ENCODE data around the gene GLOD5. TPM values are rescaled to one million over a fixed set of nuclear protein-coding genes. Genes with fewer than 3 reads are reported as not detected.

Gene GLOD5
- total RNA-seq, 4 donors from 2014 or later: 1.2 to 3.3 TPM; not detected in 2

DNA sequence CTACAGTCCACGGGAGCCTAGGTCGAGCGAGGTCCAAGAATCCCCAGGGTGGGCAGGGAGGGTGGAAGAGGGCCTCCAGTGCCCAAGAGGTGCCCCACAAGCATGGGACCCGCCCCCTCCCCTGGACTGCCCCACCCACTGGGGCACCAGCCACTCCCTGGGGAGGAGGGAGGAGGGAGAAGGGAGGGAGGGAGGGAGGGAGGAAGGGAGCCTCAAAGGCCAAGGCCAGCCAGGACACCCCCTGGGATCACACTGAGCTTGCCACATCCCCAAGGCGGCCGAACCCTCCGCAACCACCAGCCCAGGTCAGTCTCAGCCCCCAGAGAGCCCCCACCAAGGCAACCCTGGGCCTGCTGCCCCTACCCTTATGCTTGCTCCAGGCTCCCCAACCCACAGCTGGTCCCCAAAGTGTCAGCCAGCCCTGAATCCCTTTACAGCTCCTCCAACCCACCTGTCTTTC lies 24.8 kb downstream of the GLOD5 start, which contains the start of gene GATA1:
GATA1 (plus strand) TSS at position 250 of the 460 bp plus-strand sequence. CDS start 4,520 bp downstream, outside the sequence.
- Histone ChIP-seq H3K27ac (no peak within 1 kb of the TSS), H3K36me3 (no peaks in the 10 kb centered on the region), H3K9me3 (no peaks in the 10 kb centered on the region), H3K4me1 (no peaks in the 10 kb centered on the region), H3K4me3 (replicated peaks in 1 of 3) (no peak within 1 kb of the TSS), H3K27me3 (no peaks in the 10 kb centered on the region)
- DNase-seq: no peak
- 77% methylated on average over 5 of the region's 7 CpGs; no CpG with 5 or more reads in 1 of the 2 donors for WGBS, 2 donors
- intact Hi-C loops (cut with DNase I): no loop called here
- TF ChIP-seq, protein P1, sequence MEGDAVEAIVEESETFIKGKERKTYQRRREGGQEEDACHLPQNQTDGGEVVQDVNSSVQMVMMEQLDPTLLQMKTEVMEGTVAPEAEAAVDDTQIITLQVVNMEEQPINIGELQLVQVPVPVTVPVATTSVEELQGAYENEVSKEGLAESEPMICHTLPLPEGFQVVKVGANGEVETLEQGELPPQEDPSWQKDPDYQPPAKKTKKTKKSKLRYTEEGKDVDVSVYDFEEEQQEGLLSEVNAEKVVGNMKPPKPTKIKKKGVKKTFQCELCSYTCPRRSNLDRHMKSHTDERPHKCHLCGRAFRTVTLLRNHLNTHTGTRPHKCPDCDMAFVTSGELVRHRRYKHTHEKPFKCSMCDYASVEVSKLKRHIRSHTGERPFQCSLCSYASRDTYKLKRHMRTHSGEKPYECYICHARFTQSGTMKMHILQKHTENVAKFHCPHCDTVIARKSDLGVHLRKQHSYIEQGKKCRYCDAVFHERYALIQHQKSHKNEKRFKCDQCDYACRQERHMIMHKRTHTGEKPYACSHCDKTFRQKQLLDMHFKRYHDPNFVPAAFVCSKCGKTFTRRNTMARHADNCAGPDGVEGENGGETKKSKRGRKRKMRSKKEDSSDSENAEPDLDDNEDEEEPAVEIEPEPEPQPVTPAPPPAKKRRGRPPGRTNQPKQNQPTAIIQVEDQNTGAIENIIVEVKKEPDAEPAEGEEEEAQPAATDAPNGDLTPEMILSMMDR (IDR thresholded peaks at IDR 0.05): no peak

- Histone ChIP-seq H3K4me3 (replicated peaks in 1 of 3) (no peak overlapping the region), H3K27me3 (no peaks in the 10 kb centered on the region), H3K9me3 (no peaks in the 10 kb centered on the region), H3K4me1 (no peaks in the 10 kb centered on the region), H3K27ac (no peak overlapping the region), H3K36me3 (no peaks in the 10 kb centered on the region)
- no peak for DNase-seq
- WGBS, 2 donors: 75 to 77% methylated on average over 6 of the region's 6 CpGs
- TF ChIP-seq, protein P1 (IDR thresholded peaks at IDR 0.05): no peak
- TF ChIP-seq POLR2A (IDR thresholded peaks at IDR 0.05): no peak
- intact Hi-C loops (cut with DNase I): no loop called here
These were observed 25.4 kb downstream of the GLOD5 start for GRCh38 chrX:48786825-48787504.

- no peaks in the 10 kb centered on the region for H3K27me3 ChIP-seq
- no peaks in the 10 kb centered on the region for H3K4me1 ChIP-seq
- no peak for TF ChIP-seq POLR2A (IDR thresholded peaks at IDR 0.05)
- TF ChIP-seq, protein P1 (IDR thresholded peaks at IDR 0.05): no peak
- WGBS, 2 donors: 59 to 62% methylated on average over 14 to 17 of the region's 17 CpGs
- H3K4me3 ChIP-seq (replicated peaks in 1 of 3): no peak overlapping the region
- no peak overlapping the region for H3K27ac ChIP-seq
- intact Hi-C loops (cut with DNase I): no loop called here
- no peaks in the 10 kb centered on the region for H3K9me3 ChIP-seq
- no peaks in the 10 kb centered on the region for H3K36me3 ChIP-seq
- no peak for DNase-seq
These were observed 26.2 kb downstream of the GLOD5 start for GRCh38 chrX:48787505-48788443.

DNA sequence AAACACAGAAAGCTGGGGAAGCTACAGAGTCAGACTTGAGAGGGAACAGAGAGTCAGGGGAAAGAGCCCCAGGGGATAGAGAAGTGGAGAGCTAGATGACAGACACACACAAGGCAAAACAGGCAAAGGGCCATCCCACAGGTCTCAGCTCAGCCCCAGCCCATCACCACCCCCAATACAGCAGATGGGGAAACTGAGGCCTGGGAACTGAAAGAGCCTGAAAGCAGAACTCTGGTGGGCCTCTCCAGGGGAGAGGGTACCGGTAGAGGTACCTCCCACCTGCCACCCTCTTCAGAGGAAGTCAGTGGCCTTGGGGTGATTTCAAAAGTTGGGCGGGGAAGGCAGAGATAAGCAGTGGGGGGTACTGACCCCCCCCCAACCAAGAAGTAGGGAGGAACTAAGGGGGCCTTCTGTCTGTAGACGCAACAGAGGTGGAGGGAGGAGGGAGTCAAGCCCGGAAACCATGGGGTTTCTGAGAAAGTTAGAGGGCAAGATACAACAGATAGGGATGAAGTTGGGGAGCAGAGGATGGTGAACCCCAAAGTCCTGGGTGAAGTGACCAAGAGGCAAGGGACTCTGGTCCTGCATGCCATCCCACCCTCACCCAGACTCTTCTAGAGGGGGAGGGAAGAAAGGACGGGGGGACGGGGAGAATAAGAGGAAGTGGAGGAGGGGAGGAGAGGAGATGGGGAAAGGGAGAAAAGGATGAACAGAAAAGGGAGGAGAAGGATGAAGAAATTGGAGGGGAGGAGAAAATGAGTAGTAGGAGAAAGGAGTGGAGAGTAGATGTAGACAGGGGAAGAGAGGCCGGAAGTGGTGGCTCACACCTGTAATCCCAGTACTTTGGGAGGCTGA lies 28.0 kb downstream of the GLOD5 start:
- no peak for DNase-seq
- no peak for TF ChIP-seq POLR2A (IDR thresholded peaks at IDR 0.05)
- TF ChIP-seq, protein P1 (IDR thresholded peaks at IDR 0.05): no peak
- Histone ChIP-seq H3K27me3 (no peaks in the 10 kb centered on the region), H3K36me3 (no peaks in the 10 kb centered on the region), H3K4me1 (no peaks in the 10 kb centered on the region), H3K27ac (no peak overlapping the region), H3K4me3 (replicated peaks in 1 of 3) (no peak overlapping the region), H3K9me3 (no peaks in the 10 kb centered on the region)
- WGBS, 2 donors: 58 to 77% methylated on average over 5 to 7 of the region's 7 CpGs
- intact Hi-C loops (cut with DNase I): no loop called here

Data from thyroid gland (tissue), 4 donors.